HG03159 (cell line): ENCODE results near the gene SLC26A1.

ENCODE experiments used
- ATAC-seq: cut with Tn5 transposase; IDR thresholded peaks from one replicate; pipeline ENCODE4 v1.9.1; 2021; ENCODE audit warnings: mild to moderate bottlenecking, moderate library complexity; ENCODE audit not compliant: unreplicated experiment

Gene SLC26A1

GRCh38 chr4:993111-994029, at the start of gene SLC26A1:
Gene SLC26A1, minus strand, starts transcription at chr4:993404. Its CDS starts 1,701 bp downstream, at chr4:991703.
- no peak for ATAC-seq

DNA sequence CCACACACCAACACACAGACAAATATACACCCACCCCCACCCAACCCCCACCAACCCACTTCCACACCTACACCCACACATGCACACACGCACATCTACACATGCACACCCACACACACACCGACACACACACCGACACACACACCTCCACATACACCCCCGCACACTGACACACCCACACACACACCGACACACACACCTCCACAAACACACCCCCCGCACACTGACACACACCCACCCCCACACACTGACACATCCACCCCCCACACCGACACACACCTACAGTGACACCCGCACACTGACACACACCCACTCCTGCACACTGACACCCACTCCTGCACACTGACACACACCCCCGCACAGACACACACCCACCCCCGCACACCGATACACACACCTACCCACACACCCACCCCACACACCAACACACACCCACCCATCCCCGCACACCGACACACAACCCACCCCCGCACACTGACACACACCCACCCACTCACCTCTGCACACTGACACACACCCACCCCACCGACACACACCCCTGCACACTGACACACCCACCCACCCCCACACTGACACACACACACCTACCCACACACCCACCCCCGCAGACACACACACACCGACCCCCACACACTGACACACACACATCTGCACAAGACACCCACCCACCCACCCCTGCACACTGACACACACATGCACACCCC, 49.3 kb upstream of the SLC26A1 start:
- no peak for ATAC-seq

DNA sequence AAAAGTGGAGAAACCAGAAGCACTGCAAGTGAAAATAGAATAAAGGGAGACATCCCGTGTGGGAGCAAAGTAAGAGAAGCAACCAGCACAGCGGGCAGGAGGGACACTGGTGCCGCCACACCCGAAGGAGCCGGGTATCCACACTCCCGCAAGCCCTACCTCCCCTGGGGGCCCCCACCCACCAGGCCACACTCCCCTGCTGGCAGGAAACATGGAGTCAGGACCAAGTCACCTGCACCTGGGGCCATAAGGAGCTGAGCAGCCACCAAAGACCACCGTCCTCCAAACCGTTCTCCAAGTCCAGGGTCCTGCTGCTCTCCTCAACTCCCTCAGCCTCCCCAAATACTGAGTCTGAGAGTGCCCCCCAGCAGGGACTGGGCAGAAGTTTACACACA, 48.7 kb upstream of the SLC26A1 start:
- no peak for ATAC-seq

GRCh38 chr4:1041147-1041935, 48.1 kb upstream of the SLC26A1 start:
- ATAC-seq, result no peak

DNA sequence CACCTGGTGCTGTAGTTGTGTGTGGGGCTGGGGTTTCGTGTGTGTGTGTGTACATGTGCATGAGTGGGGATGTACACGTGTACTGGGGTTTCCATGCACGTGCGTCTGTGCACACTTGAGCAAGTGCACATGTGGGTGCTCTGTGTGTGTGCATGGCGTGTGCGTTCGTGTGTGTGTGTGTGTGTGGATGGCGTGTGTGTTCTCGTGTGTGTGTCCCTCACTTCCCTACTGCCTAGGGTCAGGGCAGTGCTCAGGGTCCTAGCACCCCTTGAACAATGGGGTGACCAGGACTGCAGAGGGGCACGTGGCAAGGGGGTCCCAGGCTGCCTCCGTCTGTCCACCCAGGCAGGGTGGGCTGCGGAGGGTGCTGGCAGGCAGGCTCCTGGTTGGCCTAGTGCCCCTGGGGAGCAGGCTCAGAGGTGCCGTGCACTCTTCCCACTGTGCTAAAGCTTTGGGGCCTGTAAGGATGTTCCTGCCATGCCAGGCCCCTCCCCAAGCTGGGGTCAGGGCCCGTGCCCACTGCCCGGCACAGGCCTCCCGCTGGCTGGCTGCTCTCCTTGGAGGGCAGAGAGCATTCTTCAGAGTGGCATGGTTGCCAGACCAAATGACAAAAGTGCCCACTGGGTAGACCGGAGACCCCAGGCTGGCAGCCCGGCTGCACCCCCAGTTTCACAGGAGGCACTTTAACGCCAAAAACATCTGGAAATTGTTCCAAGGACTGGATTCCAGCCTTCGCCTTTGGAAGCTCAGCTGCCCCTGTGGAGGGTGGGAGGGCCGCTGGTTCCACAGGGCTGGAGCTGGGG, 47.3 kb upstream of the SLC26A1 start:
- no peak for ATAC-seq

- ATAC-seq, result no peak
These were observed 46.5 kb upstream of the SLC26A1 start for GRCh38 chr4:1039493-1040343.

DNA sequence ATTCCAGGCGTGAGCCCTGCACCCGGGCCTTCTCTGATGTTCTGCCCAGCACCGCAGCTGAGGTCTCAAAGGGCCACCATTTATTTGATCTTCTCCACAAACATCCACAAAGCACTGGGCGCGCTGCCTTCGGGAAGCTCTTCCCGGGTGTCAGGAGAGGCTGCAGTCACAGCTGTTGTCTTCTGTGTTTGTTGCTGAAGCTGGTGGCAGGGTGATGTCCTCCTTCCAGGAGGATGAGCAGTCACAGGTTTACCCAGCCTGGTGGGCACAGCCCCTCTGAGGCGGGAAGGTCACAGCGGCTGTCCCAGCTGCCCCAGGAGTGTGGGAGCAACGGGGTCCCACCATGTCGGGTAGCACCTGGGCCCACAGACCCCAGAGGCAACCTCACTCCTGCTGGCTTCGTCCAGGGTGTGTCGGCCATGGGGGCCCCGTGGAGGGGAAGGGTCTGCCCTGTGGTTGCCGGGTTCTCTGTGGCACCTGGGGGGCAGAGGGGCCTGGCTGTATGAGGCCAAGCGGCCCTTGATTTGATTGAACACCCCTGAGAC, 45.8 kb upstream of the SLC26A1 start:
- no peak for ATAC-seq

GRCh38 chr4:1036976-1037810, 44.0 kb upstream of the SLC26A1 start:
- ATAC-seq, result no peak

DNA sequence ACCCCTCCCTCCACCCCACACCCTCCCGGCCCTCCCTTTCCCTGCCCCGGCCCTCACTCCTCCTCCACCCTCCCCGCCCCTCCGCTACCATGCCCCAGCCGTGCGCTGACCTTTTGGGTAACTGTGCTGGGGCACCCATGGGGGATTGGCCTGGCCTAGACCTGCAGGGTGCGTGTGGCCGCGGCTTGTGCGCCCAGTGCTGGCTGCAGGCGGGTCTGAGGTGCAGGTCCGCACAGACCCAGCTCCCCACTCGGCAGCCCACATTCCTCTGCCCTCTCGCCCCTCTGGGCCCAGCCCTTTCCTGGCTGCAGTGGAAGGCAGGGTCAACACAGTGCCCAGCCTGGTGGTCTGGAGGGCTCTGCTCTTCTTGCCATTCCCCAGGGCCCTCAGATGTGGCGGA, 42.9 kb upstream of the SLC26A1 start:
- ATAC-seq, result no peak

GRCh38 chr4:1035510-1035909, 42.3 kb upstream of the SLC26A1 start:
- ATAC-seq, result no peak

- no peak for ATAC-seq
These were observed 40.8 kb upstream of the SLC26A1 start for GRCh38 chr4:1033840-1034551.

GRCh38 chr4:1032861-1033260, 39.7 kb upstream of the SLC26A1 start:
- ATAC-seq, result no peak

GRCh38 chr4:1031956-1032795, 39.0 kb upstream of the SLC26A1 start:
- ATAC-seq, result no peak

GRCh38 chr4:1031346-1031745, 38.1 kb upstream of the SLC26A1 start:
- ATAC-seq, result no peak

GRCh38 chr4:1030559-1030958, 37.4 kb upstream of the SLC26A1 start:
- no peak for ATAC-seq

DNA sequence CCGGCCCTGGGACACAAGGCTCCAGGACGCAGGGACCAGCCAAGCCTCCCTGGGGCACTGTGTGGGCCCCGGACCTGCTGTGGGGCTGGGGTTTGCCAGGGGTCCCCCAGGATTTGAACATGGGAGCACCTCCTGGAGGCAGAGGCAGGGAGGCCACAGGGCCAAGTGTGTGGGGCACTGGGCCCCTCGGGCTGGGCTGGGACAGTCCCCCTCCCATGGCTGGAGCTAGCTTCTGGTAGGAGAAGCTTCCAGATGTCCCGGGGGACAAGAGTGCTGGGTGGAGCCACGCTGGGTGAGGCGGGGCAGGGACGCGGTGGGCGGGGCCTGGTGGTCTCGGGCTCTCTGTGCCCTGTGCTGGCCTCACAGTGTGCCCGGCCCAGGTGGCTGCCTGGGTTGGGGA, 36.8 kb upstream of the SLC26A1 start:
- no peak for ATAC-seq

GRCh38 chr4:1029529-1029928, 36.3 kb upstream of the SLC26A1 start:
- ATAC-seq, result no peak
